IPS-20b (cell line): ENCODE results near the gene FOCAD.

Experiments
- H3K27ac ChIP-seq: one replicate; pipeline ENCODE4 v1.5.1; 2013; ENCODE audit warnings: low read length
- H3K27me3 ChIP-seq: 2 replicates; pipeline ENCODE4 v1.6.1; 2013; ENCODE audit warnings: mild to moderate bottlenecking, low read length, inconsistent platforms; ENCODE audit not compliant: insufficient read depth
- H3K36me3 ChIP-seq: 2 replicates; pipeline ENCODE4 v1.6.1; 2013; ENCODE audit warnings: low read depth, mild to moderate bottlenecking, inconsistent platforms, low read length, moderate library complexity; ENCODE audit not compliant: insufficient read depth
- H3K4me1 ChIP-seq: 2 replicates; pipeline ENCODE4 v1.6.1; 2013; ENCODE audit warnings: mild to moderate bottlenecking, control low read depth, inconsistent platforms, low read length, moderate library complexity; ENCODE audit not compliant: insufficient read depth
- H3K4me3 ChIP-seq: 2 replicates; pipeline ENCODE4 v1.5.1; 2013; ENCODE audit warnings: mild to moderate bottlenecking, low read length, inconsistent platforms
- H3K9ac ChIP-seq: 2 replicates; pipeline ENCODE4 v1.6.1; 2013; ENCODE audit warnings: low read depth, mild to moderate bottlenecking, inconsistent platforms, low read length, moderate library complexity
- H3K9me3 ChIP-seq: 2 replicates; pipeline ENCODE4 v1.6.1; 2013; ENCODE audit warnings: mild to moderate bottlenecking, low read depth, low read length, inconsistent platforms; ENCODE audit not compliant: insufficient read depth

FOCAD gene

DNA sequence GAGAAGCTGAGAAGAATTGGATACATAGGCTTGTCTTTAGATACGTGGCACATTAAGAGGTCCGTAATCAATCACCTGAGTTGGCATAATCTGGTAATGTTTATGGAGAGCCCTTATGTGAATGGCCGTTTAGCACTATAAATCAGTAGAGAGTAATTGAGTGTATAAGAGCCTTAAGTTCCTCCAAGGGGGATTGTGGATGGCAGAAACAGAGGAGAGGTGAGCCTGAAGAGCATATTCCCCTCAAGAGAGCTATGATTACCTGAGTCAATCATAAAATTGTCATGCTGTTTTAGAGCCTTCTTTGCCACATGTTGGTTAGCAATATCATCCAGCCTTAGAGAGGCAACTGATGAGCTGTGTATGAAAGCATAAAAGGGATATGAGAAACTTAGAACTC is 58.8 kb downstream of the FOCAD start:
- Histone ChIP-seq H3K27ac (no peak overlapping the region), H3K9me3 (no peaks in the 10 kb centered on the region), H3K4me3 (no peak overlapping the region), H3K27me3 (no peaks in the 10 kb centered on the region), H3K4me1 (peaks cover 4% of the 10 kb centered on the region; the same call in 1 of the 2 replicates), H3K36me3 (peaks cover 11% of the 10 kb centered on the region), H3K9ac (no peak overlapping the region)

DNA sequence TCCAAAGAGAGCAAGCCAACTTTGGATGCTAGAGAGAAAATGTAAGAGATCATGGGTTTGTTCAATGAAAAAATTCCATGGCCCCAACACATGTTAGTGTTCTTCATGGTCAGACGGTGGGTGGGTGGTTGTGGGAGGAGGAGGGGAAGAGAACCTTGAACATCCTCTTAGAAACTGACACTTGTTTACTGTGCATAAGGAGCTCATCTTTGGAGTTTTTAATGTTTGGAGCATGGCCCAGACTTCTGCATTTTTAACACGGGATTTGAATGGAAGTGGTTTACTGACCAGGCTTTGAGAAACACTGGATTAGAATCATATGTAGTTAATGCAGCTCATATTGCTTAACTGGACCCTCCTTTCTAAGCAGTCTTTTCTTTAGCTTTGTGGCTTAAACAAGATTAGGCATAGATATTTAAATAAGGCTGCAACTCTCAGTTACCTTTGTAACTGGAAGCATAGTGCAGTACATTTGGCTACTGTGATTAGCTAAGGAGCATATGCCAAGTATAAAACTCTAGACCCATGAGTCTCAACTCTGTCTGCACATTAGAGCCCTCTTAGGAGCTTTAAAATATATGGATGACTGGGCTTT is 60.1 kb downstream of the FOCAD start:
- Histone ChIP-seq H3K27ac (no peak overlapping the region), H3K36me3 (peaks cover 8% of the 10 kb centered on the region), H3K4me3 (no peak overlapping the region), H3K9me3 (no peaks in the 10 kb centered on the region), H3K4me1 (peaks cover 7% of the 10 kb centered on the region), H3K27me3 (no peaks in the 10 kb centered on the region), H3K9ac (no peak overlapping the region)

DNA sequence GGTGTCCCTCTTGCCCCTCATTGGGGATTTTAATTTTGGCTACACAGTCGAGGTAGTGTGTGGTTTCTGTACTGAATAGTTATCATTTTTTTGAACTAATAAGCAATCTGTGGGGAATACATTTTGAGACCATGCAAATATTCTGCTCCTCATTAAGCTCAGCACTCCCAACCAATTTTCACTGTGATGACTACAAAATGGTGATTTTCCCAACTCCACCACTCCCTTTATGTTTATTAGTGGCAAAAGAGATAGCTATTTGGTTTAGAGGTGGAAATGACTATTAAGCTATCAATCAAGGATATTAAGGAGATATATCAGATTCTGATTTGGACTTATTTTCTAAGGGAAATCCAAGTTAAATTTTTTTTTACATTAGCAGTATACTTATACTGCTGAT is 62.9 kb downstream of the FOCAD start:
- Histone ChIP-seq H3K4me1 (peaks cover 16% of the 10 kb centered on the region), H3K9me3 (no peaks in the 10 kb centered on the region), H3K4me3 (no peak overlapping the region), H3K27ac (no peak overlapping the region), H3K36me3 (no peaks in the 10 kb centered on the region; the same call in 1 of the 2 replicates), H3K27me3 (no peaks in the 10 kb centered on the region), H3K9ac (no peak overlapping the region)

DNA sequence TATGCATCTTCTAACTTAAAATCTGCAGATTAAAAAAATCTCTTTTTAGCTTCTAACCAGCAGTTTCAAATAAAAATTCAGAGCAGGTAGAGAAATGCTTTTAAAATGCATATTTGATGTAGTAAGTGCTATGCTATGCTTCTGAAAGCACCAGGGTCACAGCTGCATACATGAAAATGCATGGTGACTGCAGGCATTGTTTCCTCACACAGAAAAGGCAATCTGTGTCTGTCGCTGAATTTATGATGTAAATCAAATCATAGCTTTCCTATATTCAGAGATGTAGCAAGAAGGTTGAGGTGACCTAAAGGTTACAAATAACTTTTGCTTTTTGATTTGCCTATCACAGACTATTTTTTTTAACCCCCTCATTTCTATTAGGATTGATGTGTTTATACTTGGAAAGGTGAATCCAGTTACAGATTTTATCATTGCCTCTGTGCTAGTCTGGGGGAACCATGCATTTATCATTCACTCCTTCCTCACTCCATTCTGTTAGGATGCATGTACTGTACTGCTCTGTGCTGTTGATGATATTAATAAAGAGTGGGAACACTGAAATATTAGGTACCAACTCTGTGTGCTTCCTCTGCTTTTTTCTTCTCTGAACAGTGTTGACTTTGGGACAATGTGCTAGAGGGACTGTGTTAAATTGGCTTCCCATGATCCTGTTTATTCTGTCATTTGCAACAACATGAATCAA is 65.6 kb downstream of the FOCAD start:
- peaks cover 17% of the 10 kb centered on the region for H3K4me1 ChIP-seq
- no peaks in the 10 kb centered on the region for H3K27me3 ChIP-seq
- H3K9ac ChIP-seq = no peak overlapping the region
- H3K9me3 ChIP-seq = no peaks in the 10 kb centered on the region
- H3K4me3 ChIP-seq = no peak overlapping the region
- no peaks in the 10 kb centered on the region; the same call in 1 of the 2 replicates for H3K36me3 ChIP-seq
- no peak overlapping the region for H3K27ac ChIP-seq

DNA sequence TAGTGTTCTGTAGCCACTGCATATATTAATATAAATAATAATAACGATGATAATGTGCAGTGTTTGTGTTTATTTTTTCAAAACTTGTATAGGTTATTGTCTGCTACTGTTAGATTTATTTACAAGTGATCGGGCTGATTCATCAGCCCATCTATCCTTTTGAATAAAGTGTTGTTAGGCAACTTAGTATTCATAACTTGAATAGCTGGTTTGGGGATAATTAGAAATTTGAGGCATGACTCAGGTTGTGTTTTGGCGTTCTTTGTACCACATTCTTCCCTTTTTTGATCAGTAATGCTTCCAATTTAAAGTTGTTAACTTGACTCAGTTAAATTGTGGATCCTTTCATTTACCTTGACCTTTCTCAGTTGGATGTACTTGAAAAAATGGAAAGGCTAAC is 69.7 kb downstream of the FOCAD start:
- Histone ChIP-seq H3K4me3 (no peak overlapping the region), H3K4me1 (peaks cover 17% of the 10 kb centered on the region), H3K27ac (no peak overlapping the region), H3K36me3 (0 out of 2 replicates have a peak, but pooled peaks cover 3% of the 10 kb centered on the region), H3K27me3 (no peaks in the 10 kb centered on the region), H3K9me3 (no peaks in the 10 kb centered on the region), H3K9ac (no peak overlapping the region)

DNA sequence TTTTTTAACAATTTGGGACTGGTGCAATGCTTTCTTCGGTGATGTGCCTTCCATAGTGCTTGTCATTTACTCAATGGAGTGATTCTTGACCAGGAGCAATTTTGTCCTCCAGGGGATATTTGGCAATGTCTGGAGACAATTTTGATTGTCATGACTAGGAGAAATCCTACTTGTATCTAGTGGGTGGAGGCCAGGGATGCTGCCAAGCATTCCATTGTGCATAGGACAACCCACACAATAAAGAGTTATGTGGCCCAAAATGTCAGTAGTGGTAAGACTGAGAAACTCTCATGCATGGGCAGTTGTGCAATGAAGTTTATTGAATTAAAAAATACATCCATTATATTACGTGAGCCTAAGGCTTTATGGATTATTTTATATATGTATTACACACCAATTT is 70.5 kb downstream of the FOCAD start:
- Histone ChIP-seq H3K9me3 (no peaks in the 10 kb centered on the region), H3K27me3 (no peaks in the 10 kb centered on the region), H3K4me1 (peaks cover 9% of the 10 kb centered on the region), H3K9ac (no peak overlapping the region), H3K27ac (no peak overlapping the region), H3K36me3 (peaks cover 5% of the 10 kb centered on the region; the same call in 1 of the 2 replicates), H3K4me3 (no peak overlapping the region)

DNA sequence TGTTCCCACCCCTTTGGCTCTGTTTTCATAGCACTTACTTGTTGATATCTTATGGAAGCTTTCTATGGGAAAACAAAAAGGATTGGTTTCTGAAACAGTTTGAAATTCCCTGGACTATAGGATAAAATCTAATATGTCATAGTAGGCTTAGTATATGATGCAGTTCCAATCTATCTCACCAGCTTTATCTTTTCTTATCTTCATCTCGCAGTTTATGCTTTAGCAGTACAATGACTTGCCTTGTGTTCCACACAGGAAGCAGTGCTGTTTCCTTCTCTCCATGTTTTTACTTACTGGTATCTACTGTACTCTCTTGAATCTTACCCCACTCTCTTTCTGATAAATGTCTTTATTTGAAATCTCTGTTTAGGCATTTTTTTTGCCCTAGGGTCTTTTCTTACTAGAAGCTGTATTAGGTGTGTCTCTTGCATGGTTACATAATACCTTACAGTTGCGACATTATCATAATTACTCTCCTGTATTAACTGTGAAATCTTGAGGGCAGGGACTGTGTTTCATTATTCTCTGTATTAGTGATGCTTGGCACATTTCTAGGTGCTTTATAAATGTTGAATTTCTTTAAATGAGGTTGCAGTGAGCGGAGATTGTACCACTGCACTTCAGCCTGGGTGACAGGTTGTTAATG is 76.3 kb downstream of the FOCAD start:
- Histone ChIP-seq H3K9ac (no peak overlapping the region), H3K27me3 (no peaks in the 10 kb centered on the region), H3K4me3 (no peak overlapping the region), H3K36me3 (peaks cover 21% of the 10 kb centered on the region), H3K9me3 (no peaks in the 10 kb centered on the region), H3K4me1 (no peaks in the 10 kb centered on the region), H3K27ac (no peak overlapping the region)

DNA sequence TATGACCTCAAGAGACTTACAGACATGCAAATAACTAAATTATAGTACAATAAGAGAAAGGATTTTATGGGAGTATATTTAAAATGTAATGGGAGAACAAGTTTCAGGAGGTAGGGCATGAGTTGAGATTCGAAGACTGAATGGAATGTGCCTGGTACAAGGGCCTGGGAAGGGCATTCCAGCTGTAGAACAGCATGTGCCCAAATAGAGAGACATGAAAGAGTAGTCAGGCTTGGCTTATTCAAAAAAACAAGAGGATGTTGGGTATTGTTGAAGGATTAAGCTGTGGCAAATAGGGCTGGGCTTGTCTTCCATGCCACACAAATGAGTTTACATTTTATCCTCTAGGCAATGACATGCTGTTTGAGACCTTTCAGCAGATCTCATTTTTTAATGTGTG is 86.9 kb downstream of the FOCAD start:
- Histone ChIP-seq H3K4me3 (no peak overlapping the region), H3K9ac (no peak overlapping the region), H3K27ac (no peak overlapping the region), H3K9me3 (no peaks in the 10 kb centered on the region), H3K27me3 (no peaks in the 10 kb centered on the region), H3K36me3 (peaks cover 26% of the 10 kb centered on the region), H3K4me1 (no peaks in the 10 kb centered on the region)

DNA sequence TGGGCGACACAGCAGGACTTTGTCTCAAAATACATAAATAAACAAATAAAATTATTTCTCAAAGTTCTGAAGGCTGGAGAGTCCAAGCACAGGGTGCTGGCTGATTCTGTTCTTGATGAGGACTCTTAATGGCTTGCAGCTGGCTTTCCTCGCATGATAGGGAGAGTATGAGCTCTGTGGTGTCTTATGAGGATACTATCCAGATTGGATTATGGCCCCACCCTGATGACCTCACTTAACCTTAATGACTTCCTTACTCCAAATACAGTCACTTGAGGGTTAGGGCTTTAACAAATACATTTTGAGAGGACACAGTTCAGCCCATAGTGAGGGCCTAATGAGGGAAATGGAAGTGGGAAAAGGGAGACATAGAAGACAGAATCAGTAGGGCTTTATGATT is 87.7 kb downstream of the FOCAD start:
- Histone ChIP-seq H3K36me3 (peaks cover 20% of the 10 kb centered on the region), H3K9me3 (no peaks in the 10 kb centered on the region), H3K27ac (no peak overlapping the region), H3K4me3 (no peak overlapping the region), H3K9ac (no peak overlapping the region), H3K27me3 (no peaks in the 10 kb centered on the region), H3K4me1 (no peaks in the 10 kb centered on the region)

DNA sequence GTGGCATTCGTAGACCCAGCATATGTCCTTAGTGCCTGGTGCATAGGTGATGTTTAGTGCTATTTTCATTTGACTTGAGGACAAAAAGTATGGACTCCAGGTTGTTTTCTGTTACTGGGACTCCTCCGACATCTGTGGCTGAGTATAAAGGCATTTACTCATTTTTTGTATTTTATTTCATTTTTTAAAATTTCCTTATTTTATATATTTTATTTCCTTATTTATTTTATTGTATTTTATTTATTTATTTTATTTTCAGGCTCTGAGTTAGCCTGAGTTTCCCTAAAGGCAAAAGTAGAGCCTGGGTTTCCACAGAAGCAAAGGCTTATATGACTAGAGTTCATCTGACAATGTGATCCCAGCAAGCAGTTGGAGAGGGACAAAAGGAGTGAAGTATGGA is 91.6 kb downstream of the FOCAD start:
- Histone ChIP-seq H3K4me1 (no peaks in the 10 kb centered on the region), H3K27ac (no peak overlapping the region), H3K9me3 (no peaks in the 10 kb centered on the region), H3K4me3 (no peak overlapping the region), H3K36me3 (peaks cover 11% of the 10 kb centered on the region), H3K9ac (no peak overlapping the region), H3K27me3 (no peaks in the 10 kb centered on the region)

DNA sequence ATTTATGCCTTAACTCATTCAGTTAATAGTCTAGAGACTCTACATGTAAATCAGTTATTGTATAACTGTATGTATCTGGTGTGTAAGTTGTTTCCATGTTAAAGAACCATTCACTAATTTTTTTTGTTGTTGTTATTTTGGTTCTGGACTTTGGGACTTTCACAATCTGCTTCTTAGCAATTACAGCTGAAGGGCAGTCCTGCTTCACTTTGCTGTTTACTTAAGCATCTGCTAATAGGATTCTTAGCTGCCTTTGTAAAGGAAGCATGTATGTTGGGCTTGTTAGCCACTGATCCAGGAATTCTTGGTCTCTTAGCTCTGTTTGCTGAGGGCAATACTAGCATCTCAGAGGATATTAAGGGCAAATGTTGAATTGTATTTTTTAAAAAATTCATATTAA is 97.0 kb downstream of the FOCAD start:
- H3K27me3 ChIP-seq = no peaks in the 10 kb centered on the region

DNA sequence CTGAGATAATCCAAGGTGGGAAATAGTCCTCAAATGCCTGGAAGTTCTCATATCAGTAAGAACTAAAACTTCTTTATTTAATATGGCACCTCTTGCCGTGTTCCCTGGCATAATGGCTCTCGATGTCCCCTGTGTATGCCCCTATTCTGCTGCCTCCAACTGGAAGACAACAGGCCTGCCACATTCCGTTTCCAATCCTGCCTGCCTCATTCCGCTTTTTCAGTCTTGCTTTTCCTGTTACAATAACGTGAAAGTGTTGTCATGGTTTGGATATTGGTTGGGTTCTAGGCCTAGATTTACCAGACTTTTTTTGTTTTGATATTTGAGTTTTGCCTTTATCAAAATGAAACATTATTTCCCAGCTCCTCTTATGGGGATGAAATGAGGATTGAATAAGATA is 98.2 kb downstream of the FOCAD start:
- no peaks in the 10 kb centered on the region for H3K27me3 ChIP-seq
- H3K36me3 ChIP-seq = no peaks in the 10 kb centered on the region
- H3K27ac ChIP-seq = no peak overlapping the region
- peaks cover 21% of the 10 kb centered on the region for H3K4me1 ChIP-seq
- H3K9me3 ChIP-seq = no peaks in the 10 kb centered on the region
- no peak overlapping the region for H3K9ac ChIP-seq
- H3K4me3 ChIP-seq = no peak overlapping the region

More for the DNA sequence above, 97.0 kb downstream of the FOCAD start:
- Histone ChIP-seq H3K9me3 (no peaks in the 10 kb centered on the region), H3K4me3 (no peak overlapping the region), H3K4me1 (peaks cover 21% of the 10 kb centered on the region), H3K9ac (no peak overlapping the region), H3K27ac (no peak overlapping the region), H3K36me3 (no peaks in the 10 kb centered on the region)
